GM12865 (cell line): ENCODE measurements around the gene MYO18A.

Experiments used
- DNase-seq: peaks from one replicate; pipeline ENCODE4 v3.0.0; 2010; ENCODE audit warnings: low read depth
- H3K4me3 ChIP-seq: 2 replicates; pipeline ENCODE4 v1.5.1; 2011; ENCODE audit warnings: mild to moderate bottlenecking, low read depth, low read length, control low read depth
- TF ChIP-seq, protein P1 (sequence below): IDR thresholded peaks from 2 replicates; pipeline ENCODE4 v1.5.1; 2011; ENCODE audit warnings: low read length, control low read depth, low read depth, inconsistent platforms; ENCODE audit not compliant: insufficient read depth; ENCODE audit errors: missing control alignments

The MYO18A gene

GRCh38 chr17:29145289-29146073 lies 34.7 kb downstream of the MYO18A start:
- H3K4me3 ChIP-seq = no peak overlapping the region
- TF ChIP-seq, protein P1, sequence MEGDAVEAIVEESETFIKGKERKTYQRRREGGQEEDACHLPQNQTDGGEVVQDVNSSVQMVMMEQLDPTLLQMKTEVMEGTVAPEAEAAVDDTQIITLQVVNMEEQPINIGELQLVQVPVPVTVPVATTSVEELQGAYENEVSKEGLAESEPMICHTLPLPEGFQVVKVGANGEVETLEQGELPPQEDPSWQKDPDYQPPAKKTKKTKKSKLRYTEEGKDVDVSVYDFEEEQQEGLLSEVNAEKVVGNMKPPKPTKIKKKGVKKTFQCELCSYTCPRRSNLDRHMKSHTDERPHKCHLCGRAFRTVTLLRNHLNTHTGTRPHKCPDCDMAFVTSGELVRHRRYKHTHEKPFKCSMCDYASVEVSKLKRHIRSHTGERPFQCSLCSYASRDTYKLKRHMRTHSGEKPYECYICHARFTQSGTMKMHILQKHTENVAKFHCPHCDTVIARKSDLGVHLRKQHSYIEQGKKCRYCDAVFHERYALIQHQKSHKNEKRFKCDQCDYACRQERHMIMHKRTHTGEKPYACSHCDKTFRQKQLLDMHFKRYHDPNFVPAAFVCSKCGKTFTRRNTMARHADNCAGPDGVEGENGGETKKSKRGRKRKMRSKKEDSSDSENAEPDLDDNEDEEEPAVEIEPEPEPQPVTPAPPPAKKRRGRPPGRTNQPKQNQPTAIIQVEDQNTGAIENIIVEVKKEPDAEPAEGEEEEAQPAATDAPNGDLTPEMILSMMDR = peak; percentile 63
- DNase-seq = peak; percentile 91

GRCh38 chr17:29143894-29144293 lies 36.3 kb downstream of the MYO18A start:
- TF ChIP-seq, protein P1 = peak; percentile 41
- no peak overlapping the region for H3K4me3 ChIP-seq
- peak; percentile 61 for DNase-seq

DNA sequence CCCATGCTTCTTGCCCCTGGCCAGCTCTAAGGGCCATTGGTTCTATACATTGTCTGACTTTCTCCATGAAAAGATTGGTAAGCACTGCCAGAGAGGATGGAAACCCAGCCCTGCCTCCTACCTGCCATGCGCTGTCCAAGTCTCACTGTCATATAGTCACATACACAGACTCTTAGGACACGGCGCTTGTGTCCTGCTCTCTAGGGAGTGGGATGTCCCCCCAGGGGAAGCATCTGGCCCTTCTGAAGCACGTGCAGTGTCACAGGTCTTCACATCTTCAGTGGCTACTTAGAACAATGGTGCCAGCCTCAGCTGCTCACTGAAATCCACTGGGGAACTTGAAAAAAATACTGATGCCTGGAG lies 38.7 kb downstream of the MYO18A start:
- TF ChIP-seq, protein P1 = no peak
- H3K4me3 ChIP-seq = peak overlapping the region; percentile 69
- no peak for DNase-seq

DNA sequence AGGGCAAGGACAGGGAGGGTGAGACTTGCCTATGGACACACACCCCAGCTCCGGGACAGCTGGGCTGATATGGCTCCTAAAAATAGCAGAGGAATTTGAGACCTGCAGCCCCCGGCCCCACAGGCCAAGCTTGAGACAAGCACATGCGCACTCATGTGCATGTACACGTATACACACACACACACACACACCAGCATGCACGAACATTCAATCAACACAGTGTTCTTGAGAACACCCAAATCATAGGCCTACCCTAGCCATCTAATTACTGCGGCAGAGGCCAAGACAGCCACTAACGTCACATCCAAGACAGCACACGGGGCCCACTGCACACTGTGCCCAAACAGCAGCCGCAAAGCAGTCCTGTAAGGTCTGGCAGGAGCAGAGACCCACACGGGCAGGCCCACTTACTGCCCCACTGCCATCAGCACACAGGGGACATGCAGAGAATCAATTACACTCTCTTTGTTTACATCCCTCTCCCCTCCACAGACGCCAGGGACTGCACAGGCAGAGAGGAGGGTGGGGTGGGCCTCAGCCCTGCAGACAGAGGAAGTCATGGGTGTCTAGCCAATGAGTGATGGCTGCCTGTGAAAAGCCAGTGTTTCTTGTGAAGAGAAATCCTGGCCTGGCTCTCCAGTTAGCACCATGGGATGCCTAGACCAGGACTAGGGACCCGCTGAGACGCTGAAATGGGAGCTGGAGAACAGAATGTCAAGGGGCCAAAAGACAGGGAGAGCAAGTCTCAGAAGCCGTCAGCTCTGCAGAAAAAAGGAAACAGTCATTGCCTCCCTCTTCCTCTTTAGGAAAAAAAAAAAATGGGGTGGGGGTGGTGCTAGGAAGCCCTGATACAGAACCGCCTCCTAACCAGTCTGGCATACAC lies 39.3 kb downstream of the MYO18A start:
- TF ChIP-seq, protein P1 = no peak
- peak; percentile 45 for DNase-seq
- H3K4me3 ChIP-seq = peak overlapping the region; percentile 69

- DNase-seq = peak; percentile 77
- peak overlapping the region; percentile 69 for H3K4me3 ChIP-seq
- TF ChIP-seq, protein P1 = no peak
These were observed 40.1 kb downstream of the MYO18A start for GRCh38 chr17:29140051-29140621.

DNA sequence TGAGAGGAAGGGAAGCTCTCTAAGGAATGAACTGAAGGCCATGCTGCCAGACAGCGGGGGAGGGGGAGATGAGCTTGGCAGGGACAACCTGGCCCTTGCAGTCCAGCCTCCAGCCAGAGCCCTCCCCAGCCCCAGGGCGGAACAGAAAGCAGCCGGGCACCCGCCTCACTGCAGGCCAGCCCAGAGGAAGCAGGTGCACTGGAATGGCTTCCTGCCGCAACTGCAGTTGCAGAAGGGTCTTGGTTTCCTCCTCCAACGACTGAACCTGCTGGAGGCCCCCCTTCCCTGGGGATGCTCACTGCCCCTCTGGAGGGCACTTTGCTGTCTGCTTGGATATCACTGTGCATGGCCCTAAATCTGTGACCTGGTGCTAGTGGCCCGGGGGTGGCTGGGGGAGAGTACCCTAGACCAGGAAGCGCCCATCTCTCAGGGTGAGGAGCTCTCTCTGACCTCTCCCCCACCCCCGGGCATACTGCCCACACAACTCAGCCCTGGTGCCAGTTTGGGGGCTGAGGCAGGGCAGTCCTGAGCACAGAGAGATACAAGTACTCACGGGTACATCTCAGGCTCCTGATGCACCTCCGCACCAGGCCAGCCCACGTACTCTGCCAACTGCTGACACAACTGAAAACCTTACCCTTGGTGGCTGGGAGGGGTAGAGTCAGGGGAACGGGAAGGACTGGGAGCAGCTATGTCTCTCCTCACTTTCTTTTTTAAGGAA lies 41.1 kb downstream of the MYO18A start:
- TF ChIP-seq, protein P1 = no peak
- DNase-seq = peak; percentile 66
- peak overlapping the region; percentile 69 for H3K4me3 ChIP-seq
